HCT116 (cell line): Measurements from ENCODE around the gene AQP1. TPM values are rescaled to one million over a fixed set of nuclear protein-coding genes. Genes with fewer than 3 reads are reported as not detected.

Experiments
- ATAC-seq: fragments of 200-7000 bp; cut with Tn5 transposase; 2 replicates; pipeline ENCODE4 v1.9.1; 2020; ENCODE audit warnings: mild to moderate bottlenecking, moderate library complexity
- BruUV-seq: library from RNA; stranded (reverse); fragments of 400-500 nt; replicated peaks from 2 replicates; lab custom pipeline; 2021; lab: Mats Ljungman, UMichigan
- CTCF ChIA-PET: fragments of 300-600 bp; sonication (Branson Sonifier 250); formaldehyde crosslinking; loops from one replicate; lab custom pipeline; 2021; ENCODE audit warnings: antibody characterized with exemption; lab: Charles Lee
- POLR2A ChIA-PET: fragments of 300-600, 350-600 bp; sonication (Branson Sonifier 250); formaldehyde crosslinking; loops from one replicate; lab custom pipeline; 2021; ENCODE audit warnings: antibody characterized with exemption; lab: Charles Lee
- RAD21 ChIA-PET, 2 experiments: fragments of 300-600 bp; sonication (Branson Sonifier 250); formaldehyde crosslinking; loops; one replicate each; lab custom pipeline; 2023; ENCODE audit warnings: low total read pairs in 2 of 2; ENCODE audit not compliant: uncharacterized antibody in 2 of 2, unreplicated experiment in 2 of 2, low non-redundant PET in 1 of 2; lab: Charles Lee
- DNase-seq: peaks from one replicate; pipeline ENCODE4 v3.0.0-alpha.2; 2010; ENCODE audit warnings: low read depth, low spot score
- H2AFZ ChIP-seq: fragments of 200-600 bp; shearing (Covaris generic), sonication (generic); 2 replicates; pipeline ENCODE4 v1.6.1; 2017; ENCODE audit warnings: low read depth, mixed run types, mixed read lengths, antibody characterized with exemption, low read length; ENCODE audit not compliant: poor library complexity, severe bottlenecking
- H3K27ac ChIP-seq: 2 replicates; pipeline ENCODE4 v1.5.1; 2012; ENCODE audit warnings: low read depth, low read length
- H3K27me3 ChIP-seq: fragments of 200-600 bp; sonication (generic); 2 replicates; pipeline ENCODE4 v1.6.1; 2016; ENCODE audit warnings: mixed run types, low read length, mixed read lengths; ENCODE audit not compliant: insufficient read depth
- H3K36me3 ChIP-seq, 2 experiments: fragments of 200-500 bp in 1 of 2; fragments of 200-600 bp in 1 of 2; sonication (Bioruptor generic) in 1 of 2; sonication (generic) in 1 of 2; 2 replicates each; pipeline versions ENCODE4 v1.5.1 to v1.6.1; 2014 to 2016; ENCODE audit warnings: low read length in 2 of 2, inconsistent platforms in 1 of 2, mixed read lengths in 1 of 2, mixed run types in 1 of 2; ENCODE audit not compliant: insufficient read depth in 2 of 2, control insufficient read depth in 1 of 2
- H3K4me1 ChIP-seq, 2 experiments: fragments of 200-600 bp in 1 of 2; sonication (generic) in 1 of 2; 2 replicates each; pipeline versions ENCODE4 v1.5.1 to v1.6.1; 2012 to 2017; ENCODE audit warnings: low read length in 2 of 2, inconsistent platforms in 1 of 2, mild to moderate bottlenecking in 1 of 2, mixed read lengths in 1 of 2, mixed run types in 1 of 2, moderate library complexity in 1 of 2; ENCODE audit not compliant: insufficient read depth in 2 of 2, control insufficient read depth in 1 of 2
- H3K4me2 ChIP-seq: fragments of 200-600 bp; sonication (generic); 2 replicates; pipeline ENCODE4 v1.6.1; 2017; ENCODE audit warnings: mixed run types, low read length, mixed read lengths
- H3K4me3 ChIP-seq, 2 experiments: fragments of 200-600 bp in 1 of 2; sonication (generic) in 1 of 2; replicated peaks in 1 of 2; 2 replicates each; pipeline ENCODE4 v1.5.1; 2011 to 2016; ENCODE audit warnings: low read length in 2 of 2, control low read depth in 1 of 2, low read depth in 1 of 2, mild to moderate bottlenecking in 1 of 2, mixed read lengths in 1 of 2, mixed run types in 1 of 2
- H3K79me2 ChIP-seq: fragments of 200-600 bp; sonication (generic); 2 replicates; pipeline ENCODE4 v1.6.1; 2017; ENCODE audit warnings: mild to moderate bottlenecking, mixed run types, low read length, moderate library complexity, mixed read lengths; ENCODE audit not compliant: insufficient read depth
- H3K9ac ChIP-seq: fragments of 200-600 bp; sonication (generic); 2 replicates; pipeline ENCODE4 v1.6.1; 2016; ENCODE audit warnings: low read length, mixed read lengths
- H3K9me2 ChIP-seq: fragments of 200-600 bp; sonication (generic), shearing (Covaris generic); 2 replicates; pipeline ENCODE4 v1.6.1; 2017; ENCODE audit warnings: mixed run types, mild to moderate bottlenecking, moderate library complexity; ENCODE audit not compliant: insufficient read depth
- H3K9me3 ChIP-seq, 2 experiments: fragments of 200-500 bp in 1 of 2; fragments of 200-600 bp in 1 of 2; sonication (Bioruptor generic) in 1 of 2; sonication (generic) in 1 of 2; 2 replicates each; pipeline ENCODE4 v1.6.1; 2014 to 2017; ENCODE audit warnings: low read length in 2 of 2, mixed read lengths in 2 of 2, inconsistent platforms in 1 of 2, low read depth in 1 of 2, mild to moderate bottlenecking in 1 of 2, mixed run types in 1 of 2, moderate library complexity in 1 of 2; ENCODE audit not compliant: control insufficient read depth in 1 of 2, insufficient read depth in 1 of 2
- H4K20me1 ChIP-seq: fragments of 200-600 bp; sonication (generic), shearing (Covaris generic); 2 replicates; pipeline ENCODE4 v1.6.1; 2017; ENCODE audit warnings: mixed run types, mild to moderate bottlenecking, moderate library complexity; ENCODE audit not compliant: insufficient read depth
- CEBPB ChIP-seq: IDR thresholded peaks from 2 replicates; pipeline ENCODE4 v1.6.1; 2012; ENCODE audit warnings: low read depth
- CTCF ChIP-seq, 3 experiments: fragments of 200-600 bp in 1 of 3; sonication (generic) in 1 of 3; IDR thresholded peaks in 2 of 3; conservative IDR thresholded peaks in 1 of 3; 2 replicates each; pipeline ENCODE4 v1.5.1; 2012 to 2017; ENCODE audit warnings: low read depth in 2 of 3, low read length in 2 of 3, antibody characterized with exemption in 1 of 3, borderline replicate concordance in 1 of 3, control low read depth in 1 of 3, mild to moderate bottlenecking in 1 of 3, mixed read lengths in 1 of 3, mixed run types in 1 of 3, moderate library complexity in 1 of 3; ENCODE audit not compliant: insufficient read depth in 1 of 3
- EZH2phosphoT487 ChIP-seq: fragments of 200-600 bp; IDR thresholded peaks from 2 replicates; pipeline ENCODE4 v1.6.1; 2018; ENCODE audit warnings: antibody characterized with exemption, borderline replicate concordance
- FOSL1 ChIP-seq: IDR thresholded peaks from 2 replicates; pipeline ENCODE4 v1.6.1; 2012; ENCODE audit warnings: low read depth
- MAX ChIP-seq: IDR thresholded peaks from 2 replicates; pipeline ENCODE4 v1.6.1; 2012
- POLR2A ChIP-seq: IDR thresholded peaks from 2 replicates; pipeline ENCODE4 v1.7.0; 2011; ENCODE audit warnings: borderline replicate concordance; ENCODE audit not compliant: insufficient read depth, insufficient read length; ENCODE audit errors: extremely low read depth
- POLR2AphosphoS5 ChIP-seq: IDR thresholded peaks from 2 replicates; pipeline ENCODE4 v1.6.1; 2011; ENCODE audit warnings: mild to moderate bottlenecking, low read depth, low read length, moderate library complexity
- RAD21 ChIP-seq: IDR thresholded peaks from 2 replicates; pipeline ENCODE4 v1.6.1; 2012; ENCODE audit warnings: low read depth, mild to moderate bottlenecking
- SIN3A ChIP-seq: IDR thresholded peaks from 2 replicates; pipeline ENCODE4 v1.6.1; 2012; ENCODE audit warnings: low read depth
- SRF ChIP-seq: IDR thresholded peaks from 2 replicates; pipeline ENCODE4 v1.6.1; 2012; ENCODE audit warnings: low read depth
- TCF7L2 ChIP-seq: IDR thresholded peaks from 2 replicates; pipeline ENCODE4 v1.7.0; 2011; ENCODE audit warnings: borderline replicate concordance, inconsistent platforms; ENCODE audit not compliant: insufficient read depth, insufficient read length; ENCODE audit errors: extremely low read depth
- ZBTB33 ChIP-seq: IDR thresholded peaks from 2 replicates; pipeline ENCODE4 v1.6.1; 2011; ENCODE audit warnings: mild to moderate bottlenecking, low read length, moderate library complexity; ENCODE audit not compliant: insufficient replicate concordance; ENCODE audit errors: extremely low read depth
- ZFX ChIP-seq: fragments of 450-650 bp; IDR thresholded peaks from 2 replicates; pipeline ENCODE4 v1.6.1; 2017
- intact Hi-C: fragments of 100-400 bp; cut with micrococcal nuclease; formaldehyde crosslinking; loops from 2 replicates; pipeline ENCODE4 v1.10.0; 2022
- total RNA-seq: library from RNA; stranded (reverse); gene quantifications from one replicate; pipeline ENCODE4 v1.2.1, GENCODE V29; 2021; ENCODE audit not compliant: unreplicated experiment

Gene AQP1
- total RNA-seq, 1 experiment from 2014 or later, result 2.0 TPM

GRCh38 chr7:30970074-30970473 lies 58.4 kb downstream of the AQP1 start:
- Histone ChIP-seq H3K4me3 (no peak overlapping the region), H3K36me3 (no peaks in the 10 kb centered on the region), H3K9ac (no peak overlapping the region), H3K27me3 (peaks cover 14% of the 10 kb centered on the region; the same call in 1 of the 2 replicates), H3K9me3 (no peaks in the 10 kb centered on the region), H3K79me2 (no peaks in the 10 kb centered on the region), H3K9me2 (no peaks in the 10 kb centered on the region), H3K27ac (no peak overlapping the region), H3K4me1 (peaks cover 0 to 7% of the 10 kb centered on the region in 2 experiments; a peak in 1 of 4 replicates), H4K20me1 (no peaks in the 10 kb centered on the region), H3K4me2 (no peak overlapping the region), H2AFZ (no peak overlapping the region)
- ChIA-PET POLR2A (no interaction called here), RAD21 (no interaction called here), CTCF (interaction anchor here (2.2 kb wide), 1 partner anchor 13 kb away, joined by 6 read pairs; no protein-coding TSS in a partner anchor)
- ATAC-seq (no peak), DNase-seq (no peak)
- intact Hi-C loops, result no loop called here
- TF ChIP-seq TCF7L2, result no peak
- TF ChIP-seq POLR2A, result no peak
- TF ChIP-seq EZH2phosphoT487, result no peak
- TF ChIP-seq MAX, result no peak
- no peak for TF ChIP-seq ZBTB33
- no peak for TF ChIP-seq FOSL1
- no peak for TF ChIP-seq POLR2AphosphoS5
- no peak for TF ChIP-seq SIN3A
- no peak for TF ChIP-seq CEBPB
- TF ChIP-seq ZFX, result no peak
- no peak for TF ChIP-seq RAD21
- TF ChIP-seq CTCF (IDR thresholded peaks at IDR 0.05 in 2 of 3, conservative IDR thresholded peaks at IDR 0.05 in 1 of 3; ENCODE audit: borderline replicate concordance in 1 of 3, insufficient read depth in 1 of 3, low read depth in 2 of 3, low read length in 2 of 3), result no peak
- no peak for TF ChIP-seq SRF
- no TSS peak for BruUV-seq
